ENCODE measurements around the gene GRIK4.
"Not testable (repeated sequence)": the region's sequence is repeated elsewhere in the genome, so short reads cannot be mapped to it uniquely, and the experiment has no call there.

Gene GRIK4

DNA sequence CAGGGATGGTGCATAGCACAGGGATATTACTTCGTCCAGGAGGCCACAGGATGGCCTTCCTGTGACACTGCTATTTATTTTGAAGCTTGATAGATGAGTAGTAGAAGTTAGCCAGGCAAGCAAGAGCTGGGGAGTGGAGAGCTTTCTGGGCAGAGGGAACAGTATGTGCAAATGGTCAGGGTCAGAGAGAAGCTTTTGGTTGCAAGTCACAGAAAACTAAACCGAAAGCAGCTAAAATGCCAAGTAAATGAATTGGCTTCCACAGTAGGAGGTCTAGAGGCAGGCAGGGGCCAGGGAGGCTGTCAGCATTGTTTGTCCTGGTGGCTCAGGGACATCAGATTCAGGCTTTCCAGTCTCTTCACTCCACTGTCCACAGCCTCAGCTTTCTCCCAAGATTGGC, 247.5 kb downstream of the GRIK4 start:
- TF ChIP-seq, protein P1, sequence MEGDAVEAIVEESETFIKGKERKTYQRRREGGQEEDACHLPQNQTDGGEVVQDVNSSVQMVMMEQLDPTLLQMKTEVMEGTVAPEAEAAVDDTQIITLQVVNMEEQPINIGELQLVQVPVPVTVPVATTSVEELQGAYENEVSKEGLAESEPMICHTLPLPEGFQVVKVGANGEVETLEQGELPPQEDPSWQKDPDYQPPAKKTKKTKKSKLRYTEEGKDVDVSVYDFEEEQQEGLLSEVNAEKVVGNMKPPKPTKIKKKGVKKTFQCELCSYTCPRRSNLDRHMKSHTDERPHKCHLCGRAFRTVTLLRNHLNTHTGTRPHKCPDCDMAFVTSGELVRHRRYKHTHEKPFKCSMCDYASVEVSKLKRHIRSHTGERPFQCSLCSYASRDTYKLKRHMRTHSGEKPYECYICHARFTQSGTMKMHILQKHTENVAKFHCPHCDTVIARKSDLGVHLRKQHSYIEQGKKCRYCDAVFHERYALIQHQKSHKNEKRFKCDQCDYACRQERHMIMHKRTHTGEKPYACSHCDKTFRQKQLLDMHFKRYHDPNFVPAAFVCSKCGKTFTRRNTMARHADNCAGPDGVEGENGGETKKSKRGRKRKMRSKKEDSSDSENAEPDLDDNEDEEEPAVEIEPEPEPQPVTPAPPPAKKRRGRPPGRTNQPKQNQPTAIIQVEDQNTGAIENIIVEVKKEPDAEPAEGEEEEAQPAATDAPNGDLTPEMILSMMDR (IDR thresholded peaks at IDR 0.05; ENCODE audit: low read depth, low read length, missing control alignments): no peak
- in situ Hi-C loops (cut with HindIII; ENCODE audit: low sequenced_read_pairs): no loop called here
- H3K4me3 ChIP-seq (ENCODE audit: low read depth, low read length): no peak overlapping the region

DNA sequence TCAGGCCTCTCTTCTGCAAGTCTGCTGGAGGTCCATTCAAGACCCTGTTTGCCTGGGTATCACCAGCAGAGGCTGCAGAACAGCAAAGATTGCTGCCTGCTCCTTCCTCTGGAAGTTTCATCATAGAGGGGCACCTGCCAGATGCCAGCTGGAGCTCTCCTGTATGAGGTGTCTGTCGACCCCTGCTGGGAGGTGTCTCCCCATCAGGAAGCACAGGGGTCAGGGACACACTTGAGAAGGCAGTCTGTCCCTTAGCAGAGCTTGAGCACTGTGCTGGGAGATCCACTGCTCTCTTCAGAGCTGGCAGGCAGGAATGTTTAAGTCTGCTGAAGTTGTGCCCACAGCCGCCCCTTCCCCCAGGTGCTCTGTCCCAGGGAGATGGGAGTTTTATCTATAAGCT, 254.2 kb downstream of the GRIK4 start:
- H3K4me3 ChIP-seq (ENCODE audit: low read depth, low read length); in situ Hi-C loops (cut with HindIII; ENCODE audit: low sequenced_read_pairs); DNase-seq (ENCODE audit: low read depth): not testable (repeated sequence)

More for the DNA sequence above, 247.5 kb downstream of the GRIK4 start:
- DNase-seq (ENCODE audit: low read depth): no peak

GRCh38 chr11:120766318-120766717, 254.8 kb downstream of the GRIK4 start:
- H3K4me3 ChIP-seq (ENCODE audit: low read depth, low read length): no peak overlapping the region
- DNase-seq (ENCODE audit: low read depth): no peak
- TF ChIP-seq, protein P1 (IDR thresholded peaks at IDR 0.05; ENCODE audit: low read depth, low read length, missing control alignments): no peak
- in situ Hi-C loops (cut with HindIII; ENCODE audit: low sequenced_read_pairs): no loop called here

- TF ChIP-seq, protein P1 (IDR thresholded peaks at IDR 0.05; ENCODE audit: low read depth, low read length, missing control alignments): no peak
- in situ Hi-C loops (cut with HindIII; ENCODE audit: low sequenced_read_pairs): no loop called here
- no peak overlapping the region for H3K4me3 ChIP-seq (ENCODE audit: low read depth, low read length)
- no peak for DNase-seq (ENCODE audit: low read depth)
Measured at GRCh38 chr11:120768949-120769348, 257.4 kb downstream of the GRIK4 start.

DNA sequence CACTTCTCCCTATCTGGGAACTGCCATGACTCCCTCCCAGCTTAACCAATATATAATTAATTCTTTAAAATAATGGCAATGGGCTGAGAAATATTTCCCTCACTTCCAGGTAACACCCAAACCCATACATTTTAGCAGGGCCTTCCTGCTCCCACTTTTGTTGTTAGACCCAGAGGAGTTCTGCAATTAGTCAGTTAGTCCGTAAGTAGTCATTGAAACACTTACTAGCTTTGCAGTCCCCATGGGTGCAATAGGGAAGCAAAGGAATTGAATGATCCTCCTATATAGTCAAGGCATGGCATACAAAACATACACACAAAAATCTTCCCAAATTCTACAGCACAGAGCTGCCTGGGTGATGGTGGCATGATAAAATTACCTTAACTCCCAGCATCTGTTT, 258.4 kb downstream of the GRIK4 start:
- H3K4me3 ChIP-seq (ENCODE audit: low read depth, low read length): no peak overlapping the region
- no peak for DNase-seq (ENCODE audit: low read depth)
- TF ChIP-seq, protein P1 (IDR thresholded peaks at IDR 0.05; ENCODE audit: low read depth, low read length, missing control alignments): no peak
- in situ Hi-C loops (cut with HindIII; ENCODE audit: low sequenced_read_pairs): no loop called here

DNA sequence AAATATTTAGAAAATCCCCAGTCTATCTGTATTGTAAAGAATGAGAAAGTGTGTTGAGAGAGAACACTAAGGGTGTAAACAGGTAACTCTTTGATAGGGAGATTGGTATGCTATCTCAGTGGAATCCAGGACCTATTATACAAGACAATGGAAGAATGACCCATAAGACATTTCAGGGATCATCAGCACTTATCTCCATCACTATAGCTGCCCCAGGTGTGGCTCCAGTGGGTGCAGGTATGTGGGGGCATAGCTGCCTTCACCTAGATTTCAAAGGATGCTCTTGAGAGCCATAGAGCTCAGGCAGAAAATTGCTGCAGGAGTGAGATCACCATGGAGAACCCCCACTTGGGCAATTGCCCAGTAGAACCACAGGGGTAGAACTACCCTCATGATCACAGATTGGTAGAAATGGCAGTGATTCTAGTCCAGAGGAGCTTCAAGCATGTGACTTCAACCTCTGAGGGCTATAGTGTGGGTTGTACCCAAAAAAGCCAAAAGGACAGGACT, 260.1 kb downstream of the GRIK4 start:
- TF ChIP-seq, protein P1 (IDR thresholded peaks at IDR 0.05; ENCODE audit: low read depth, low read length, missing control alignments): no peak
- DNase-seq (ENCODE audit: low read depth): no peak
- H3K4me3 ChIP-seq (ENCODE audit: low read depth, low read length): no peak overlapping the region
- in situ Hi-C loops (cut with HindIII; ENCODE audit: low sequenced_read_pairs): no loop called here

DNA sequence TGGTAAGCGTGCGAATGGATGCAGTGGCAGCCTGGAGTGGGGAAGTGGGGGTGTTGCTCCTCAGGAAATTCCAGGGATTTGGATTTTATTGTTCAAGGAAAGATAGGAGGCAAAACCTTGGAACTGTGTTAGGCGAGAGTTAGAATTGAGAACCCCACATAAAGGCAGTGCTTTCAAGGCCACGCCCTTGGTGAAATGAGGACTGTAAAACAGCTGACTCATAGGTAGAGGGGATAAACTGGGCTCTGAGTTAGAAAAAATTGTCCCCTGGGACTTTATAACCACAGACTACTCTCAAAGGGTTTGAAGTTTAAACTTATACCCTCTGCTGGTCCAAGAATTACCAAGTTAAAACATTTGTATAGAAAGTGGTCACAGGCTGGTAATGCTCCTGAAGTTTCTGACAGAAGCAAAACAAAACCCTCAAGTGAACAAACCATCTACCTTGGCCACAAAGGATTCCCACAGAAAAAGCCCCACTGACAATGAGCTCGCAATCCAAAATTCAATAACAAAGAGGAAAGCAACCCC, 262.0 kb downstream of the GRIK4 start:
- TF ChIP-seq, protein P1 (IDR thresholded peaks at IDR 0.05; ENCODE audit: low read depth, low read length, missing control alignments): no peak

More for the DNA sequence above, 262.0 kb downstream of the GRIK4 start:
- in situ Hi-C loops (cut with HindIII; ENCODE audit: low sequenced_read_pairs): no loop called here
- DNase-seq (ENCODE audit: low read depth): no peak
- H3K4me3 ChIP-seq (ENCODE audit: low read depth, low read length): no peak overlapping the region

Data from astrocyte of the cerebellum (primary cell).